ENCODE data around the gene SZT2. TPM values are rescaled to one million over a fixed set of nuclear protein-coding genes. Genes with fewer than 3 reads are reported as not detected.
"Not testable (repeated sequence)": the region's sequence is repeated elsewhere in the genome, so short reads cannot be mapped to it uniquely, and the experiment has no call there.

SZT2 gene
- total RNA-seq, 2 experiments from 2014 or later: 55.6 to 57.8 TPM

DNA sequence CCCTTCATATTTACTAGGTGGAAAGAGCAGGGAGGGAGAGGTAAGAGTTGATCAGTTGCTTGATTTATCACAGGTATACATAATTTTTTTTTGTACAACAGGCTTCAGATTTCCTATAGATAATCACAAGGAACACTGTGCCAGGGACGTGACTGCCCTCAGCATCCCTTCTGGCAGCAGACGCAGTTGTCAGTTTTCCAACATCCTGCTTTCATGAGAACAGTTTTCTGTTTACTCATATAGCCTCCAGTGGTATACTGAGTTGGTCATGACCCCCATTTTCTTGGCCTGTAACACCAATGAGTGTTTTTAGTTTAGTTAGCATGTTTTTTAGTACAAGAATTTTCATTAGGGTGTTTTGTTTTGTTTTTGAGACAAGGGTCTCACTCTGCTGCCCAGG, 103.1 kb downstream of the SZT2 start:
- no peak for DNase-seq
- no peaks in the 10 kb centered on the region for H3K4me1 Mint-ChIP-seq
- H3K9me3 Mint-ChIP-seq: peaks cover 15% of the 10 kb centered on the region
- no peak overlapping the region for H3K27ac Mint-ChIP-seq
- ChIA-PET POLR2A (no interaction called here), CTCF (interaction anchor here (1.2 kb wide), 1 partner anchor 266 kb away, joined by 3 read pairs; no protein-coding TSS in a partner anchor)
- H3K27me3 Mint-ChIP-seq: peaks cover 24% of the 10 kb centered on the region
- H3K4me3 Mint-ChIP-seq: no peak overlapping the region
- H3K36me3 Mint-ChIP-seq (ENCODE audit: low read depth): peaks cover 5% of the 10 kb centered on the region

DNA sequence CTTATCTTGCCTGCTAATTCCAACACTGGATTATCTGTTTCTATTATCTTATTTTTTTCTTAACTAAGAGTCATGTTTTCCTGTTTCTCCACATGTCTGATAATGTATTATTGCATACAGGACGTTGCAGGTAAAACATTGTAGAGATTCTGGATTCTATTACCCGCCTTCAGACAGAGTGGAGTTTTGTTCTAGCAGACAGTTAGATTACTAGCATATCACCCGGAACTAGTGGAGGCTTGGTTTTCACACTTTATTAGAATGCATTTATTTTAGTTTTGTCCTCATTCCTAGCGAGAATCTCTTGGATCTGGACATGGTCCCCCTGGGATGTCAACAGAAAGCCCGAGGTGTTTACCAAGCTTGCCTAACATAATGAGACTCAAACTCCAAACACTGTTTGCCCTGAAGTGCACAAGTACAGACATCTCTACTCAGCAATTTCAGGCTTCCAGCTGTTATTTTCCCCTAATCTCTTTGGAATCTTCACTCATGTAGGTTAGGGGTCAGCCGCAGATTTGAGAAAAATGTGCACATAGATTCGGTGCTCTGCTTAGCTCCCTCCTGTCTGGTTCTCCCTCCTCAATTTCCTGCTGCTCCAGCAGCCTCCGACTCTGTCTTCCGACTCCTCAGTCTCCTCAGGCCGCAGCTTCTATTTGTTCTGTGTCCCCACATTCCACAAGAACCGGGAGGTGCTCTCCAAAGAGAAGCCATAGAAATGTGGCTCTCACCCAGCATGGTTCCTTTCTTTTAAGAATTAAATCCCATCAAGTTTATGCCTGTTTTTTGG, 104.2 kb downstream of the SZT2 start:
- H3K9me3 Mint-ChIP-seq: peaks cover 8% of the 10 kb centered on the region
- H3K36me3 Mint-ChIP-seq (ENCODE audit: low read depth): peaks cover 2% of the 10 kb centered on the region
- H3K27ac Mint-ChIP-seq: no peak overlapping the region
- POLR2A ChIA-PET: no interaction called here
- no peak overlapping the region for H3K4me3 Mint-ChIP-seq
- H3K27me3 Mint-ChIP-seq: peaks cover 24% of the 10 kb centered on the region
- CTCF ChIA-PET: interaction anchor here (1.2 kb wide), 1 partner anchor 267 kb away, joined by 3 read pairs; no protein-coding TSS in a partner anchor
- no peak for DNase-seq
- H3K4me1 Mint-ChIP-seq: no peaks in the 10 kb centered on the region

DNA sequence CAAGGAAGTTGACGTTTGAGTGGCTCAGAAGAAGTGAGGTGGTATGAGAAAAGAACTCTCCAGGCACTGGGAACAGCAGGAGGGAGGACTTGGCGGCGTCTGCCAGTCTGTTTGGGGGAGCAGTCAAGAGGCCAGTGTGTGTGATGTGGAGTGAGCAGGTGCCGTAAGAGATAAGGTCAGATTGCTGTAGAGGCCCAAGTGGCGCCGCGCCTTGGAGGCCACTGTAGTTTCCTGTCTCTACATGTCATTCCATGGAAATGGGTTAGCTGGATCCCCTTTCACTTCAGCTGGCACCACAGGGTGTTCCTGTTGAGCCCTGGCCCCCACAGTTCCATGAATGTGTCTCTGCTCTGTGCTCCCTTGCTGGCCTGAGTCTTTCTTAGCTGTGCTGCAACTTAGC, 105.5 kb downstream of the SZT2 start:
- no peak overlapping the region for H3K27ac Mint-ChIP-seq
- POLR2A ChIA-PET: no interaction called here
- DNase-seq: no peak
- CTCF ChIA-PET: no interaction called here
- H3K9me3 Mint-ChIP-seq: peaks cover under 1% of the 10 kb centered on the region
- H3K4me1 Mint-ChIP-seq: no peaks in the 10 kb centered on the region
- no peaks in the 10 kb centered on the region for H3K36me3 Mint-ChIP-seq (ENCODE audit: low read depth)
- H3K4me3 Mint-ChIP-seq: no peak overlapping the region
- H3K27me3 Mint-ChIP-seq: peaks cover 27% of the 10 kb centered on the region

DNA sequence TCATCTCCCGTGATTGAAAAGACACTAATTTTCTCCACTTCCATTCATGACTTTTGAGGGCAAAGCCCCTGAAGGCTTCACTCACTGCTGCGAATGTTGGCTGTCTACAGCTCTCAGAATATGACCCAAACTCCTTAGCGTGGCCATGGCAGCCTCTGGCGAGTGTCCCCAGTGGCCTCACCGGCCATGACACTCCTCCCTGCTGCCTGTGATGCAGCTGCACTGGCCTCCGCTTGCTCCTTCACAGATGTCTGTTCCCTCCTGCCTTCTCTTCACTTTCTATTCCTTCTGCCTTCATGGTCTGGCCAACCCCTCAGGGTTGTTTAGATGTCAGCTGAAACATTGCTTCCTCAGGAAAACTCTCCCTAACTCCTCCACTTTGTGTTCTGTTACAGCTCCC, 110.2 kb downstream of the SZT2 start:
- Mint-ChIP-seq H3K27ac (no peak overlapping the region), H3K9me3 (no peaks in the 10 kb centered on the region), H3K27me3 (peaks cover 18% of the 10 kb centered on the region), H3K4me3 (no peak overlapping the region), H3K36me3 (ENCODE audit: low read depth) (no peaks in the 10 kb centered on the region), H3K4me1 (no peaks in the 10 kb centered on the region)
- POLR2A ChIA-PET: interaction anchor here (0.8 kb wide), 1 partner anchor 9 kb away, joined by 3 read pairs; no protein-coding TSS in a partner anchor
- no peak for DNase-seq
- CTCF ChIA-PET: no interaction called here

DNA sequence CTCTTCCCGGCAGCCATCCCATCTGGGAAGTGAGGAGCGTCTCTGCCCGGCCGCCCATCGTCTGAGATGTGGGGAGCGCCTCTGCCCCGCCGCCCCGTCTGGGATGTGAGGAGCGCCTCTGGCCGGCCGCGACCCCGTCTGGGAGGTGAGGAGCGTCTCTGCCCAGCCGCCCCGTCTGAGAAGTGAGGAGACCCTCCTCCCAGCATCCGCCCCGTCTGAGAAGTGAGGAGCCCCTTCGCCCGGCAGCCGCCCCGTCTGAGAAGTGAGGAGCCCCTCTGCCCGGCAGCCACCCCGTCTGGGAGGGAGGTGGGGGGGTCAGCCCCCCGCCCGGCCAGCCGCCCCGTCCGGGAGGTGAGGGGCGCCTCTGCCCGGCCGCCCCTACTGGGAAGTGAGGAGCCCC, 112.1 kb downstream of the SZT2 start:
- CTCF ChIA-PET; POLR2A ChIA-PET; H3K4me1 Mint-ChIP-seq; H3K4me3 Mint-ChIP-seq; DNase-seq; H3K9me3 Mint-ChIP-seq; H3K27ac Mint-ChIP-seq; H3K36me3 Mint-ChIP-seq (ENCODE audit: low read depth): not testable (repeated sequence)
- peaks cover 11% of the 10 kb centered on the region for H3K27me3 Mint-ChIP-seq

DNA sequence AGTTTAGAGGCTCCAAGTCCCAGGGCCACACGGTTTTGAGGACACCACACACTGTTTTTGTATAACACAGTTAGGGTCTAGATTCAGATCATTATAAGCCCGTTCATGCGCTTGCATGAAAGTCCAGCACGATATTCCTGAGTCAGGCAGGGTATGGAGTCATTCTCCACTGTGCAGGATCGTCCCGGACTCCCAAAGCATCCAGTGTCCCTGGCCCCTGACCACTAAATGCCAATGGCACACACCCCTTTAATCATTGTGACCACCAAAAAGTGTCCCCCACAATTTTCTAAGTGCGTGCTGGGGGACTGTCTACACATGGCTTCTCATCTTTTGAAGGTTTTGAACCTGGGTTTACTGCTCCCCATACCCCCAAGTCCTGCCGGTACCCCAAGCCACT, 113.8 kb downstream of the SZT2 start:
- no peak overlapping the region for H3K4me3 Mint-ChIP-seq
- no peak for DNase-seq
- ChIA-PET POLR2A (no interaction called here), CTCF (no interaction called here)
- peaks cover 3% of the 10 kb centered on the region for H3K4me1 Mint-ChIP-seq
- H3K27me3 Mint-ChIP-seq: peaks cover 9% of the 10 kb centered on the region
- no peaks in the 10 kb centered on the region for H3K9me3 Mint-ChIP-seq
- no peak overlapping the region for H3K27ac Mint-ChIP-seq
- H3K36me3 Mint-ChIP-seq (ENCODE audit: low read depth): no peaks in the 10 kb centered on the region

Other genes with a start within 250 kb of the SZT2 start
- gene EBNA1BP2, start 217.6 kb upstream of the SZT2 start, total RNA-seq: 10 to 100 TPM; 37.8 to 39.8 TPM
- gene CFAP57, start 217.6 kb upstream of the SZT2 start, total RNA-seq: under 1 TPM in 1 of 2 experiments, not detected in 1; 0.10 TPM
- not detected for gene TMEM125, start 119.9 kb upstream of the SZT2 start, total RNA-seq
- not detected for gene C1orf210, start 104.3 kb upstream of the SZT2 start, total RNA-seq
- under 1 TPM in 1 of 2 experiments, not detected in 1; 0.45 TPM for gene TIE1, start 88.9 kb upstream of the SZT2 start, total RNA-seq
- not detected for gene MPL, start 52.1 kb upstream of the SZT2 start, total RNA-seq
- 100 to 1,000 TPM; 130 to 141 TPM for gene CDC20, start 30.9 kb upstream of the SZT2 start, total RNA-seq
- 10 to 100 TPM; 71.8 to 74.1 TPM for gene ELOVL1, start 21.9 kb upstream of the SZT2 start, total RNA-seq
- 10 to 100 TPM; 35.6 to 36.9 TPM for gene MED8, start 99 bp upstream of the SZT2 start, total RNA-seq
- 10 to 100 TPM; 15.6 to 16.8 TPM for gene HYI, start 64.0 kb downstream of the SZT2 start, total RNA-seq
- 1 to 10 TPM; 2.1 to 2.4 TPM for gene PTPRF, start 141.0 kb downstream of the SZT2 start, total RNA-seq

Data from activated CD4-positive, alpha-beta memory T cell treated with anti-CD3 and anti-CD28 coated beads, Interleukin-2, amount 10 ng/mL, durations not matched to agents 7 days and 5 days (primary cell).